HG03039 (cell line): ENCODE measurements around the gene PAFAH1B1.
"Not testable (repeated sequence)": the region's sequence is repeated elsewhere in the genome, so short reads cannot be mapped to it uniquely, and the experiment has no call there.

Experiments
- ATAC-seq: cut with Tn5 transposase; IDR thresholded peaks from one replicate; pipeline ENCODE4 v1.9.1; 2021; ENCODE audit warnings: mild to moderate bottlenecking, moderate library complexity; ENCODE audit not compliant: unreplicated experiment

The PAFAH1B1 gene

GRCh38 chr17:2593821-2594721 is 617 bp downstream of the PAFAH1B1 start:
- ATAC-seq: peak; percentile 42

- no peak for ATAC-seq
These were observed 1.5 kb downstream of the PAFAH1B1 start for GRCh38 chr17:2594722-2595599.

- ATAC-seq: no peak
These were observed 2.3 kb downstream of the PAFAH1B1 start for GRCh38 chr17:2595716-2596115.

- ATAC-seq: no peak
These were observed 4.7 kb downstream of the PAFAH1B1 start for GRCh38 chr17:2598166-2598565.

- no peak for ATAC-seq
These were observed 9.2 kb downstream of the PAFAH1B1 start for GRCh38 chr17:2602597-2603017.

- no peak for ATAC-seq
These were observed 15.0 kb downstream of the PAFAH1B1 start for GRCh38 chr17:2608350-2608913.

GRCh38 chr17:2609091-2609490 is 15.6 kb downstream of the PAFAH1B1 start:
- no peak for ATAC-seq

- ATAC-seq: no peak
These were observed 17.0 kb downstream of the PAFAH1B1 start for GRCh38 chr17:2610195-2611175.

GRCh38 chr17:2611627-2612026 is 18.2 kb downstream of the PAFAH1B1 start:
- no peak for ATAC-seq

- no peak for ATAC-seq
These were observed 19.2 kb downstream of the PAFAH1B1 start for GRCh38 chr17:2612630-2613029.

GRCh38 chr17:2613089-2613808 is 19.8 kb downstream of the PAFAH1B1 start:
- ATAC-seq: no peak

GRCh38 chr17:2615882-2616281 is 22.4 kb downstream of the PAFAH1B1 start:
- no peak for ATAC-seq

GRCh38 chr17:2621241-2621640 is 27.8 kb downstream of the PAFAH1B1 start:
- ATAC-seq: no peak

- ATAC-seq: not testable (repeated sequence)
These were observed 28.5 kb downstream of the PAFAH1B1 start for GRCh38 chr17:2621951-2622405.

- not testable (repeated sequence) for ATAC-seq
These were observed 29.4 kb downstream of the PAFAH1B1 start for GRCh38 chr17:2622721-2623301.

GRCh38 chr17:2624292-2624731 is 30.9 kb downstream of the PAFAH1B1 start:
- no peak for ATAC-seq

GRCh38 chr17:2626626-2627219 is 33.3 kb downstream of the PAFAH1B1 start:
- ATAC-seq: not testable (repeated sequence)

GRCh38 chr17:2628922-2629321 is 35.5 kb downstream of the PAFAH1B1 start:
- not testable (repeated sequence) for ATAC-seq
